HG02798 (cell line): Measurements from ENCODE around the gene TRDN.
"Not testable (repeated sequence)": the region's sequence is repeated elsewhere in the genome, so short reads cannot be mapped to it uniquely, and the experiment has no call there.

Source experiments
- ATAC-seq: cut with Tn5 transposase; IDR thresholded peaks from one replicate; pipeline ENCODE4 v1.9.1; 2021; ENCODE audit warnings: mild to moderate bottlenecking; ENCODE audit not compliant: unreplicated experiment, poor library complexity

The TRDN gene

DNA sequence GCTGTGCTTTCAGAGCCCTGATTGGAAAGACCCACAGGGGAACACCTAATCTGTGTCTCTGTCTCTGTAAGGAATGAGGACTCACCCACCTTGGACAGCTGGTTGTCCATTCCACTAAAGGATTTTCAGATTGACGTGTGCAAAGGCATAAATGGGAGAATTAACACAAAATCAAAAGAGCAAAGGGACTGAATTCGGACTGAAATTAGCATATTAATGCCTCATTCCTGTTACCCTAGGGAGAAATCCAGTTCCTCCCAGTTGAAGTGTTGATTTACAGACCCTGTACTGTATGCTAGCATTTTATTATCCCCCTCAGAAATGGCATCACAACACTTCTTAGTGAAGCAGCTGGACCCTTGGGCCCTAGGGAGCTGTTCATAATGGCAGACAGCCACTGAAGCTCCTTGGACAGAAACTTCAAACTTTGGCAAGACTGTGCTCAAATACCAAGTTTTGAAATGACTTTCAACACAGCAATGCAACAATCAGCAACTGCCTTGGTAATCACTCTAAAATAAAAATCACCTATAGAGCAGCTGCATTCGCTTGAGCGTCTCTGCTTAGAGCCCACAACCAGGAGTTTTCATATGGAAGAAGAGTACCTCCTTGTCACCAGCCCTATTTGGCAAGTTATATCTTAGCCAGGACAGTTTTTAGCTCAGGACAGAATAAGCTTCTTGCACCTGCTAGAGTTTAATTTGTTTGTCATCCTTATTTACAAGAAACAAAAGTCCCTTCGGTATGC, 118.1 kb downstream of the TRDN start:
- no peak for ATAC-seq

DNA sequence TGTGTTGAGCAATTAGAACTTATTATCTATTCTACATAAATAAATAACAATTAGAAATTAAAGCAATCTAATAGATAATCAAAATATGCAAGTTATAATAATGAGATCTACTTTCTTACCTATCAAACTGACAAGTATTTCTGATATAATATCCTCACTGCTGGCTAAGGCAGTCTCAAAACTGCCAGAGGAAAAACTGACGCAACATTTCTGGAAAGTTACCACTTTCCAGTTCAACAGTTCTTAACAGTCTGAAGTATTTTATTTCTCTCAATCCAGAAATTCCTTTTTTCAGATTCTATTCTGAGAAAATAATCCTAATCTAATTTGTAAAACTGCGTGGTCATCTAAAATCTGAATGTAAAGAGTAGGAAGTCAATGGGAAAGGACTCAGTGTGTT, 121.0 kb downstream of the TRDN start:
- no peak for ATAC-seq

DNA sequence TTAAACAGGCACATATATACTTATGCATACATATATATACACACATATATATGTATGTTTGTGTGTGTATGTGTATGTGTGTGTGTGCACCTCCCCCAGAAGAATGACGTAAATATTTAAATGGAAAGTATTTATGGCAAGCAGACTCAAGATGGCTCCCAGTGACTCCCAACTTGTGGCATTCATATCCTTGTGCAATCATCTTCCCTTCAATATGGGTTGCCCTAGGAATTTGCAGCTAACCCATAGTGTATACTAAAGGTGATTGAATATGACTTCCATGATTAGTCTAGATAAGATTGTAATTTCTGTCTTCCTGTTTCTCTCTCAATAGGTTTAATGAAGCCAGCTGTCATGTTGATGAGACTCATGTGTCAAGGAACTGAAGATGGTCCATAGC, 127.6 kb downstream of the TRDN start:
- no peak for ATAC-seq

DNA sequence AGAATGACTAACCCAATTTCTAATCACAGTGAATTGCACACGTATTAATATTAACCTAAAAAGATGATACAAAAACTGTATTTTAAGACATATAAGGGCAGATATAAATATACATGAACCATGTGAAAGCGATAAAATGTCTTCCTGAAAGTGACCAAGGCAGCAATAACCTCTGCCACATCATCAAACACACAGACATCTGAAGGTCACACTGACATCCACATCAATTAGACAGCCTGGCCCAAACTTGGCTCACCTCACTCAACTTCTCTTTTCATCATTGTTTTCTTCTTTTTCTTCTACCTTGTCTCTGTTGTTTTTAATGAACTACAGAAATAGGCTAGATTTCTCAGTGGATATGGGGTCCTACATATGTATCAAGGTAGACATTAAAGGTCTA, 128.5 kb downstream of the TRDN start:
- ATAC-seq: no peak

DNA sequence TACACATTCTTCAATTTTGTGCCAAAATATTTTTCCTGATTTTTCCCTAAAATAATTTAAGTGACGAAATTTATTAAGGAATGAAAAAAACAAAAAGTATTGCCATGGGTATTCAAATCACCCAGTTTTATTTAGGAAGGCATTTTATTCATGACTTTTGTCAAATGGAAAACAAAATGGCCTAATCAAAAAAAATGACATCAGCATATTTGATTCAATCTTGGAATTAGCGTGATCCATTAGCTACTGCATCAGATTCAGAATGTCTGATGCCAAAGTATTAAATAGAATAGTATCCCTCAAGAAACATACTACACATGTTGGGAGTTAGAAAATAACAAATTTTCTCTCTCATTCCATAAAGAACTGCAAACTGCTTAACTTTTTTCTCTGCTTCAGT, 129.2 kb downstream of the TRDN start:
- no peak for ATAC-seq

GRCh38 chr6:123503619-123504018, 133.1 kb downstream of the TRDN start:
- no peak for ATAC-seq

- ATAC-seq: no peak
Measured at GRCh38 chr6:123497025-123497424, 139.7 kb downstream of the TRDN start.

DNA sequence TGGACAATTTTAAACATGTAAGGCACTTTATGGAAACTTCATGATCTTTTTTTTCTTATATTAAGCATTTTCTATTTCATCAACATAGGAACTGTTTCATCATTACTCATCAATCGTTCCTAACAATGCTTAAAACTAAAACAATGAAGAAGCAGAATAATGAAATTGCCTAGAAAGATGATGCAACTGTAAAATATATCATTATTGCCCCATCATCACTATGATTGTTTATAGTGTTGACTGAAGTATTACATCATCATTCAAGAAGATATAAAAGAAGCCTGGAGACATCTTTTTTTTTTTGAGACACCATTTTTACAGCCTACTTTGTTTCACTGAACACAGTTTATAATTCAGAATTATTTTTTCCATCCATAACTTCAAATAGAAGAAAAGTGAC, 147.2 kb downstream of the TRDN start:
- no peak for ATAC-seq

GRCh38 chr6:123480986-123481385, 155.8 kb downstream of the TRDN start:
- no peak for ATAC-seq

DNA sequence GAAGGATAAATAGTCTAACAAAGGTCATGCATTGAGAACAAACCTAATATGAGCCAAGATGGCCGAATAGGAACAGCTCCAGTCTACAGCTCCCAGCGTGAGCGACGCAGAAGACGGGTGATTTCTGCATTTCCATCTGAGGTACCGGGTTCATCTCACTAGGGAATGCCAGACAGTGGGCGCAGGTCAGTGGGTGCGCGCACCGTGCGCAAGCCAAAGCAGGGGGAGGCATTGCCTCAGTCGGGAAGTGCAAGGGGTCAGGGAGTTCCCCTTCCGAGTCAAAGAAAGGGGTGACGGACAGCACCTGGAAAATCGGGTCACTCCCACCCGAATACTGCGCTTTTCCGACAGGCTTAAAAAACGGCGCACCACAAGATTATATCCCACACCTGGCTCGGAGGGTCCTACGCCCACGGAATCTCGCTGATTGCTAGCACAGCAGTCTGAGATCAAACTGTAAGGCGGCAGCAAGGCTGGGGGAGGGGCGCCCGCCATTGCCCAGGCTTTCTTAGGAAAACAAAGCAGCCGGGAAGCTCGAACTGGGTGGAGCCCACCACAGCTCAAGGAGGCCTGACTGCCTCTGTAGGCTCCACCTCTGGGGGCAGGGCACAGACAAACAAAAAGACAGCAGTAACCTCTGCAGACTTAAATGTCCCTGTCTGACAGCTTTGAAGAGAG, 164.6 kb downstream of the TRDN start:
- not testable (repeated sequence) for ATAC-seq

DNA sequence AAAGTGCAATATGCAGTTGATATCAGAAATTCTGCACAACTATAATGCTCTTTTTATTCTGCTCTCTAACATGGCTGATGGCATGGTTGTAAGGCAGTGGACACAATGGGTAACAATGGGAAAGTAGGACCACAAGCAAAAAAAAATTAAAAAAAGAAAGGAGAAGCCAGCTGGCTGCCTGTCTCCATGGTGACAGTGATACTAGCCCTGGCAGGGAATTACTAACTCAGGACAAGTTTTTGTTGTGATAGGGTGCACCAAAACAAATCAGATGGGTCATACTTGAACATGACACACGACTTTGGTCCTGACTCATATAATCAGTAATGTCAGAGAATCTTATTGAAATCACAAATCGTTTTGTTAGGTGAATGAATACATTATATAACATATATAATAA, 169.4 kb downstream of the TRDN start:
- no peak for ATAC-seq

GRCh38 chr6:123462152-123462551, 174.6 kb downstream of the TRDN start:
- ATAC-seq: no peak

GRCh38 chr6:123458218-123458617, 178.5 kb downstream of the TRDN start:
- no peak for ATAC-seq

- ATAC-seq: no peak
Measured at GRCh38 chr6:123456836-123457235, 179.9 kb downstream of the TRDN start.

GRCh38 chr6:123454448-123454847, 182.3 kb downstream of the TRDN start:
- no peak for ATAC-seq

GRCh38 chr6:123453071-123453470, 183.7 kb downstream of the TRDN start:
- ATAC-seq: not testable (repeated sequence)

DNA sequence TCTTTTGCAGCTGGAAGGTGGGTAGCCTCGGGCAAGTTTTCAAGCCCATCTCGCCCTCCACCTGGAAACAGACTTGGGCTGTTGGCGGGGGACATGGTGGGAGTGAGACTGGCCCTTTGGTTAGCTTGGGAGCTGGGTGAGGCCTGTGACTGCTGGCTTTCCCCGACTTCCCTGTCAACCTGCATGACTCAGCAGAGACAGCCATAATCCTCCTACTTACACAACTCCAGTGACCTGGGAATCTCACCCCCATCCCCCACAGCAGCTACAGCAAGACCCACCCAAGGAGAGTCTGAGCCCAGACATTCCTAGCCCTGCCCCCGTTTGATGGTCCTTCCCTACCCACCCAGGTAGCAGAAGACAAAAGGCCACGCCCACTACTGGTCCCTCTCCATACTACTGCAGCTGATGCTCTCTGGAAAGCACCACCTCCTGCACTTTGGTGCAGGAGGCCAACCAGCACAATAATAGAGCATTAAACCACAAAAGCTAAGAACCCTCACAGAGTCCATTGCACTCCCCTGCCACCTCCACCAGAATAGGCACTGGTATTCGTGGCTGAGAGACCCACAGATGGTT, 188.4 kb downstream of the TRDN start:
- ATAC-seq: no peak

DNA sequence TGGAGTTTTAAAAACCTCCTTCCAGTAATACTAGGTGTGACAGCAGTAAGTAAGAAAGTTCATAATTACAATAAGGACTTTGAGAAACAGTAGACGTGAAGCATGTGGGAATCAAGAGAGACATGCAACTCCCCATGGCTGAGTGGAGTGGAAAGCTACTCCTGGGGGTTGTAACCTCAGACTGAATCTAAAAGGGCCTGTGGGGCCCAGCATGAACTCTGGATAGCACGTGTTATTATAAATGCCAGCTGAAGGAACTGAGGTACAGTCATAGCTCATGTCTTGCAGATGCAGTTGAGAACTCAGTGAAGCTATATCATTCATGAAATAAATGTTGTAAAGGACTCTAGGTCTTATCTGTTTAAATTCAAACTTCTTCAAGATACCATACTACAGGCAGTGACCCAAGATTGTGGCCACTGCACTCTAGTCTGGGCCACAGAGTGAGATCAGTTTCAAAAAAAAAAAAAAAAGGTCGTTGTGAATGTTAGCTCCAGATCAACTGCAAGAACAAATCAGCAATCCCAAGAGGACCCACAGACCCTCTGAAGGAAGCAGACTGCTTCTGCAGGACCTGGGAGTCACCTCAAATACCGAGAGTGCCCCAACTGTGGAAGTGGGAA, 189.3 kb downstream of the TRDN start:
- ATAC-seq: no peak

DNA sequence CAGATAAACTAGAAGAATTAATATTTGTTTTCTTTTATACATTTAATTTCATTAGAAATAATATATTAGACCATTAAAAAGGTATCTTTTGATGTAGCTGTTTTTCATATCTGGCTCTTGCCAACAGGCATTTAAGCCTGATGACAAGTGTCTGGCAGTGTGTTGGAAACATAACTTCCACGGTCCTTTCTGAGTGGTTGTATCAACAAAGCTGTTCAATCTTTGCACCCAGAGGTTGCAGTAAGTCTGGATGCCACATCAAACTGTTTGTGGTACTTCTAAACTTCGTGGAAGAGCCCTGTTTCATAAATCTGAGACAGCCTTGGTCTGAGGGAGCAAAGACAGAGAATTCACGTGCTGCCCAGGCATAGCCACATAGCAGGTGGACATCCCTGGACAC, 197.4 kb downstream of the TRDN start:
- no peak for ATAC-seq

- no peak for ATAC-seq
Measured at GRCh38 chr6:123434186-123434585, 202.6 kb downstream of the TRDN start.

DNA sequence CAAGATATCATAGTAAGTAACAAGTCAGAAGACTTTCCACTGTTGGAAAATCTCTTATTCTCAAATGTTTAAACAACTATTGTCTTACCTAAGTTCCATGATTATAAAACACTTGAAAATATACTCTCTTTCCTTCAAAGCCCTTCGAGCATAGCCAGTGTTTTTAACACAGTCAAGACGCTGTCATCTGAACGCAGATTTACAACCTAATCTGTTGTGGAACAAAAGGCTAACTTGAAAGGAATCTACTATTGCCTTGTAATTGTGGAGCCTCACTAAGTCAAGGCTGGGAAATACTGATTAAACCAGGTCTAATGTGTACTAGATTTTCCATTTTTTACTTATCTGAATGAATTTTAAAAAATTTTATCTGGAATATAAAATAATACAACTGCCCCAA, 205.8 kb downstream of the TRDN start:
- ATAC-seq: no peak
